ENCODE measurements around the gene AATK.

DNA sequence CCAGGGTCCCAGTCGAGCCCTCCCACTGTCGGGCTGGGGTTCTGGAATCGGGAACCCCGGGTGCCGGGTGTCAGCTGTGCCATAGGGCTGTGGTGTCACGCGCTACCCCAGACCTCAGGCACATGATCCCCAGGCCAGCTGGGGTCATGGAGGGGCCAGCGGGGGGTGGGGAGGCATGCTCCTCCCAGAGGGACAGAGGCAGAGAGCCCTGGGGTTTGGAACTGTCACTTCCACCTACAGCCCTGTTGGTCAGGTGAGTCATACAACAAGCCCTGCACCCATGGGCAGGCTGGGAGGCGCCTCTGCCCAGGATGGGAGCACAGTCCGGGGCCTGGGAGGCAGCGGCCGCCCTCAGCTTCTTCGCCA lies 68.1 kb downstream of the AATK start:
- TF ChIP-seq EZH2 (IDR thresholded peaks at IDR 0.05; ENCODE audit: low read length): no peak
- TF ChIP-seq, protein P1, sequence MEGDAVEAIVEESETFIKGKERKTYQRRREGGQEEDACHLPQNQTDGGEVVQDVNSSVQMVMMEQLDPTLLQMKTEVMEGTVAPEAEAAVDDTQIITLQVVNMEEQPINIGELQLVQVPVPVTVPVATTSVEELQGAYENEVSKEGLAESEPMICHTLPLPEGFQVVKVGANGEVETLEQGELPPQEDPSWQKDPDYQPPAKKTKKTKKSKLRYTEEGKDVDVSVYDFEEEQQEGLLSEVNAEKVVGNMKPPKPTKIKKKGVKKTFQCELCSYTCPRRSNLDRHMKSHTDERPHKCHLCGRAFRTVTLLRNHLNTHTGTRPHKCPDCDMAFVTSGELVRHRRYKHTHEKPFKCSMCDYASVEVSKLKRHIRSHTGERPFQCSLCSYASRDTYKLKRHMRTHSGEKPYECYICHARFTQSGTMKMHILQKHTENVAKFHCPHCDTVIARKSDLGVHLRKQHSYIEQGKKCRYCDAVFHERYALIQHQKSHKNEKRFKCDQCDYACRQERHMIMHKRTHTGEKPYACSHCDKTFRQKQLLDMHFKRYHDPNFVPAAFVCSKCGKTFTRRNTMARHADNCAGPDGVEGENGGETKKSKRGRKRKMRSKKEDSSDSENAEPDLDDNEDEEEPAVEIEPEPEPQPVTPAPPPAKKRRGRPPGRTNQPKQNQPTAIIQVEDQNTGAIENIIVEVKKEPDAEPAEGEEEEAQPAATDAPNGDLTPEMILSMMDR (optimal IDR thresholded peaks at IDR 0.05 in 1 of 3, IDR thresholded peaks at IDR 0.05 in 1 of 3, conservative IDR thresholded peaks at IDR 0.05 in 1 of 3; ENCODE audit: extremely low read depth in 1 of 3, insufficient read depth in 2 of 3, low read length in 3 of 3): no peak

All from keratinocyte (primary cell).